ENCODE measurements around the gene ACOT7. TPM values are rescaled to one million over a fixed set of nuclear protein-coding genes. Genes with fewer than 3 reads are reported as not detected.

The ACOT7 gene
- total RNA-seq, 4 donors from 2014 or later, result 18.6 to 29.4 (median 23.2) TPM

GRCh38 chr1:6256645-6257044 lies 136.9 kb downstream of the ACOT7 start:
- DNase-seq (ENCODE audit: low spot score in 2 of 2), result no peak
- Histone ChIP-seq H3K4me1 (peaks cover 0 to 24% (median 16%) of the 10 kb centered on the region in 4 donors), H3K4me3 (no peak overlapping the region), H3K27ac (no peak overlapping the region), H3K27me3 (peaks cover 0 to 22% of the 10 kb centered on the region in 2 donors), H3K9me3 (no peaks in the 10 kb centered on the region), H3K36me3 (peaks cover 0 to 29% (median 0%) of the 10 kb centered on the region in 3 donors)
- no peak for TF ChIP-seq POLR2A (IDR thresholded peaks at IDR 0.05)
- no peak for TF ChIP-seq CTCF (IDR thresholded peaks at IDR 0.05)
- no peak for TF ChIP-seq EP300 (IDR thresholded peaks at IDR 0.05)
- 78% methylated on average over 13 of the region's 13 CpGs for WGBS, 2 donors

DNA sequence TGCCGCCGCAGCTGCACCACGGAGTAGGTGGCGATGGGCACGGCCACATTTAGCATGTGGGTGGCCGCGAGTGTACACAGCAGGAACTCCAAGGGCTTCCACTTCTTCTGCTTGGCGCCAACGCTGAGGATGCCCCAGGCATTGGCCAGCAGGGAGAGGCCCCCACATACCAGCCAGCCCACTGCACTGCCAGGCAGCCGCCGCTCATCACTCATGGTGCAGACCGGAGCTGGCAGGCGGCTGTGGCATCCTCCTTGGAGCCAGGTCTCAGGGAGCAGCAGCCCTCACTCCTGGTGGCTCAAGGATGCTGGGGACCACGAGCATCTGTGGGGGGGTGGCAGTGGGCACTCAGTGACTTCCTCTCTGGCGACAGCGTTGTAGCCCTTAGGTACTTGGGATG lies 138.9 kb downstream of the ACOT7 start:
- H3K4me1 ChIP-seq, result peaks cover 0 to 13% (median 5%) of the 10 kb centered on the region in 4 donors
- peaks cover 0 to 33% (median 0%) of the 10 kb centered on the region in 3 donors for H3K36me3 ChIP-seq
- no peak for DNase-seq (ENCODE audit: low spot score in 2 of 2)
- WGBS, 2 donors, result 89% methylated on average over 16 of the region's 16 CpGs
- no peak overlapping the region for H3K4me3 ChIP-seq
- TF ChIP-seq EP300 (IDR thresholded peaks at IDR 0.05) (no peak), CTCF (IDR thresholded peaks at IDR 0.05) (no peak), POLR2A (IDR thresholded peaks at IDR 0.05) (no peak)
- H3K27me3 ChIP-seq, result peaks cover 0 to 20% of the 10 kb centered on the region in 2 donors
- no peaks in the 10 kb centered on the region for H3K9me3 ChIP-seq
- no peak overlapping the region for H3K27ac ChIP-seq

GRCh38 chr1:6253380-6253779 lies 140.2 kb downstream of the ACOT7 start:
- Histone ChIP-seq H3K4me3 (no peak overlapping the region), H3K27ac (no peak overlapping the region), H3K4me1 (peaks cover 0 to 15% (median 5%) of the 10 kb centered on the region in 4 donors), H3K36me3 (peaks cover 0 to 33% (median 0%) of the 10 kb centered on the region in 3 donors), H3K27me3 (peaks cover 0 to 21% of the 10 kb centered on the region in 2 donors), H3K9me3 (no peaks in the 10 kb centered on the region)
- TF ChIP-seq CTCF (IDR thresholded peaks at IDR 0.05) (no peak), EP300 (IDR thresholded peaks at IDR 0.05) (no peak), POLR2A (IDR thresholded peaks at IDR 0.05) (no peak)
- 94 to 95% methylated on average over 9 of the region's 9 CpGs for WGBS, 2 donors
- no peak for DNase-seq (ENCODE audit: low spot score in 2 of 2)

- no peak overlapping the region for H3K4me3 ChIP-seq
- no peak for TF ChIP-seq EP300 (IDR thresholded peaks at IDR 0.05)
- TF ChIP-seq CTCF (IDR thresholded peaks at IDR 0.05), result no peak
- no peak for TF ChIP-seq POLR2A (IDR thresholded peaks at IDR 0.05)
- peaks cover 0 to 33% (median 0%) of the 10 kb centered on the region in 3 donors for H3K36me3 ChIP-seq
- H3K9me3 ChIP-seq, result no peaks in the 10 kb centered on the region
- no peak for DNase-seq (ENCODE audit: low spot score in 2 of 2)
- H3K27ac ChIP-seq, result no peak overlapping the region
- H3K4me1 ChIP-seq, result peaks cover 0 to 15% (median 5%) of the 10 kb centered on the region in 4 donors
- 79 to 80% methylated on average over 4 of the region's 4 CpGs for WGBS, 2 donors
- peaks cover 0 to 31% of the 10 kb centered on the region in 2 donors for H3K27me3 ChIP-seq
These were observed 141.2 kb downstream of the ACOT7 start for GRCh38 chr1:6252374-6252710.

DNA sequence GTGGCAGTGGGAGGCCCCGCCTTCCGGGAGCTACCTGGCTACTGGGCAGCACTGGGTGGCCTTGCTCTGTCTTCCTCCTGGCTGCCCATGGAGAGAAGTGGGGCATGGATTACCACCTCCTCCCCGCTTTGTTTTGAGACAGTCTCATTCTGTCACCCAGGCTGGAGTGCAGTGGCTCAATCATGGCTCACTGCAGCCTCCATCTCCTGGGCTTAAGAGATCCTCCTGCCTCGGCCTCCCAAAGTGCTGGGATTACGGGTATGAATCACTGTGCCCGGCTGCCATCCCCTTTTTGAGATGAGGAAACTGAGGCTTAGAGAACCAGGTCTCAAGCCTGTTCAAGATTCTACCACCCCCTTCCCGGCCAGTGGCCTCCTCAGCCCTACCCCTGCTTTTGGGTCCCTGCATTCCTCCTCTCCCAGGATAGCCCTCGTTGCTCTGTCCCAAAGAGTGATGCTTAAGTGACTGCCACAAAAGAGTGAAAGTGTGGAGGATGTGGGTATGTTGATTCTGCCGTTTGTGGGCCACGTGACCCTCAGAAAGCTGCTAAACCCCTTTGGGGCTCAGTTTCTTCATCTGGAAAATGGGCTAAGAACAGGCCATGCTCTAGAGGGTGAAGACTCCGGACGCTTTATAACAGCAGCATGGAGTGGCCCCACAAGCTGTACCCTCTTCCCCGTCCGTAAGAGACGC lies 141.7 kb downstream of the ACOT7 start:
- DNase-seq (ENCODE audit: low spot score in 2 of 2), result no peak
- Histone ChIP-seq H3K27me3 (peaks cover 0 to 36% of the 10 kb centered on the region in 2 donors), H3K4me1 (peaks cover 0 to 19% (median 5%) of the 10 kb centered on the region in 4 donors), H3K27ac (no peak overlapping the region), H3K4me3 (no peak overlapping the region), H3K9me3 (no peaks in the 10 kb centered on the region), H3K36me3 (peaks cover 0 to 33% (median 0%) of the 10 kb centered on the region in 3 donors)
- WGBS, 2 donors, result 80 to 86% methylated on average over 14 to 15 of the region's 15 CpGs
- no peak for TF ChIP-seq EP300 (IDR thresholded peaks at IDR 0.05)
- no peak for TF ChIP-seq CTCF (IDR thresholded peaks at IDR 0.05)
- no peak for TF ChIP-seq POLR2A (IDR thresholded peaks at IDR 0.05)
